ENCODE data around the gene GCH1.

The GCH1 gene

GRCh38 chr14:54864526-54864925 is 38.1 kb downstream of the GCH1 start:
- DNase-seq: no peak

- no peak for DNase-seq
Measured at GRCh38 chr14:54857830-54858269, 44.8 kb downstream of the GCH1 start.

- no peak for DNase-seq
Measured at GRCh38 chr14:54856152-54856551, 46.5 kb downstream of the GCH1 start.

GRCh38 chr14:54854181-54854580 is 48.4 kb downstream of the GCH1 start:
- no peak for DNase-seq

GRCh38 chr14:54853339-54853738 is 49.3 kb downstream of the GCH1 start:
- no peak for DNase-seq

- DNase-seq: no peak
Measured at GRCh38 chr14:54852215-54852614, 50.4 kb downstream of the GCH1 start.

GRCh38 chr14:54848910-54849309 is 53.7 kb downstream of the GCH1 start:
- no peak for DNase-seq

GRCh38 chr14:54845641-54846040 is 57.0 kb downstream of the GCH1 start:
- DNase-seq: no peak

- DNase-seq: no peak
Measured at GRCh38 chr14:54844479-54844878, 58.1 kb downstream of the GCH1 start.

- DNase-seq: no peak
Measured at GRCh38 chr14:54840798-54841197, 61.8 kb downstream of the GCH1 start.

GRCh38 chr14:54840336-54840735 is 62.3 kb downstream of the GCH1 start:
- DNase-seq: no peak

- DNase-seq: no peak
Measured at GRCh38 chr14:54839701-54840119, 62.9 kb downstream of the GCH1 start.

- no peak for DNase-seq
Measured at GRCh38 chr14:54838931-54839512, 63.6 kb downstream of the GCH1 start.

GRCh38 chr14:54837508-54838149 is 65.0 kb downstream of the GCH1 start:
- no peak for DNase-seq

- no peak for DNase-seq
Measured at GRCh38 chr14:54836231-54836630, 66.4 kb downstream of the GCH1 start.

- no peak for DNase-seq
Measured at GRCh38 chr14:54834727-54835126, 67.9 kb downstream of the GCH1 start.

- DNase-seq: no peak
Measured at GRCh38 chr14:54834081-54834480, 68.5 kb downstream of the GCH1 start.

- no peak for DNase-seq
Measured at GRCh38 chr14:54830650-54831049, 72.0 kb downstream of the GCH1 start.

- DNase-seq: no peak
Measured at GRCh38 chr14:54829486-54830224, 73.0 kb downstream of the GCH1 start.

GRCh38 chr14:54828037-54828436 is 74.6 kb downstream of the GCH1 start:
- DNase-seq: no peak

GRCh38 chr14:54823757-54824549 is 78.7 kb downstream of the GCH1 start:
- no peak for DNase-seq

- no peak for DNase-seq
Measured at GRCh38 chr14:54822685-54823084, 79.9 kb downstream of the GCH1 start.
